ENCODE measurements around the gene CFAP97D1.

The CFAP97D1 gene

GRCh38 chr17:43771463-43771862, 8.8 kb upstream of the CFAP97D1 start (continued):
- TF ChIP-seq ZNF518A (tag by site-specific recombination; conservative IDR thresholded peaks at IDR 0.05; ENCODE audit: low read depth) (no peak), ZNF174 (tag by site-specific recombination; IDR thresholded peaks at IDR 0.05) (no peak), ZNF394 (tag by site-specific recombination; IDR thresholded peaks at IDR 0.05; ENCODE audit: borderline replicate concordance) (no peak), ZNF2 (tag by site-specific recombination; IDR thresholded peaks at IDR 0.05) (no peak), ZFHX2 (tag by site-specific recombination; conservative IDR thresholded peaks at IDR 0.05) (no peak), ZNF776 (tag by site-specific recombination; IDR thresholded peaks at IDR 0.05; ENCODE audit: borderline replicate concordance) (no peak), ZNF548 (tag by site-specific recombination; IDR thresholded peaks at IDR 0.05) (no peak)
- TF ChIP-seq, protein P1, sequence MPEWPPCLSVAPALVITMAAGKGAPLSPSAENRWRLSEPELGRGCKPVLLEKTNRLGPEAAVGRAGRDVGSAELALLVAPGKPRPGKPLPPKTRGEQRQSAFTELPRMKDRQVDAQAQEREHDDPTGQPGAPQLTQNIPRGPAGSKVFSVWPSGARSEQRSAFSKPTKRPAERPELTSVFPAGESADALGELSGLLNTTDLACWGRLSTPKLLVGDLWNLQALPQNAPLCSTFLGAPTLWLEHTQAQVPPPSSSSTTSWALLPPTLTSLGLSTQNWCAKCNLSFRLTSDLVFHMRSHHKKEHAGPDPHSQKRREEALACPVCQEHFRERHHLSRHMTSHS (tag by site-specific recombination; IDR thresholded peaks at IDR 0.05), result no peak

GRCh38 chr17:43772877-43773648, 7.2 kb upstream of the CFAP97D1 start:
- Histone ChIP-seq H3K9me3 (ENCODE audit: control insufficient read depth, insufficient read depth, low read depth, low read length) (no peaks in the 10 kb centered on the region), H3K36me3 (ENCODE audit: control insufficient read depth in 2 of 2, insufficient read depth in 1 of 2, low read length in 2 of 2) (peaks cover 42 to 80% of the 10 kb centered on the region in 2 experiments), H3K27ac (ENCODE audit: extremely low read depth, low read depth, low read length) (no peak overlapping the region), H3K4me3 (ENCODE audit: low read depth, low read length) (no peak overlapping the region), H3K4me1 (ENCODE audit: control insufficient read depth, insufficient read depth, low read length) (no peaks in the 10 kb centered on the region)
- ChIA-PET CTCF (interaction anchor here (0.6 to 2.1 kb wide), 6 partner anchors 10 to 175 kb away, joined by 3 to 11 read pairs (median 5); partner anchors contain the start of gene SOST), POLR2A (interaction anchor here (0.6 to 0.8 kb wide), 2 partner anchors 9 to 15 kb away, joined by 3 to 4 read pairs; no protein-coding TSS in a partner anchor)
- TF ChIP-seq ZNF394 (tag by site-specific recombination; IDR thresholded peaks at IDR 0.05; ENCODE audit: borderline replicate concordance) (peak; percentile 51; the same call in 1 of the 2 replicates), ZNF248 (tag by site-specific recombination; IDR thresholded peaks at IDR 0.05) (no peak)

DNA sequence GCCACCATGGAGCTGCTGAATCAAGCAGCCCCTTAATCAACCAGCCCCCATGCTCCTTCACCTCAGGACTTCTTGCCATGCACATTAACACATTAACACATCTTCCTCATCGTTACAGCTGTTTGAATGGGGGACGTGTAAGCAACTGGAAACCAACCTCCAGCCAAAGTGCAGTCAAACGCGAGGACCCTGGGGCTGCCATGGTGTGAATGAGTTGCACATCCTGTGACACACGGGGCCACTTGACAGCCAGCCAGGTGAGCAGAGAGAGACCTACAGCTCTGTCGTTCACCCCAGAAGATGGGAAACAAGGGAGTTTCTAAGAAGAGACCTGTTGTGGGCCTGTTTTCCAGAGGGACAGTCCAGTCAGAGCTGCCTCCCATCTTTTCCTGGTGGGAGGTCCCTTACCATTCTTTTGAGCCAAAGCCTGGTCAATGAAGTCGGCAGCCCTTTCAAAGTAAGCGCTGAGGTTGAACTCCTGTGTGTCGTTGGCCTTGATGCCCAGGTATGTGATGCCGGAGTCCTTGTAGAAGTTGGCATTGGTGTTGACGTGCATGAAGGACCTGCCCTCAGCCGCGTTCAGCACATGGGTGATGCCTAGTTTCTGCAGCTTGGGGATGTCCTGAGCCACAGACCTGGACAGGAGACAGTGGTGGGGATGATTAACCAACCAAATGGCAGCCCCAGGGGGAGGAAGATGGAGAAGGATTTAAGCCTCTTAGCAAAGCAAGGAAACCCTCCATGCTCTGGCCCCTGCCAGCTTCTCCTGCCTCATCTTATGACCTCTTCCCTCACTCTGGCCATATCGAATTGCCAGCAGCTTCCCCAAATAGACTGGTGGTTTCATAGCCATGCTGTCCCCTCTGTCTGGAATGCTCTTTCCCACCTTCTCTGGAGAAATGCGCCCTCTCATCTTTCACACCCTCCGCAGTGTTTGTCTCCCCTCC, 5.7 kb upstream of the CFAP97D1 start:
- POLR2A ChIA-PET, result no interaction called here
- CTCF ChIA-PET, result interaction anchor here (0.6 to 4.7 kb wide), 7 partner anchors 8 to 219 kb away, joined by 3 to 51 read pairs (median 7); no protein-coding TSS in a partner anchor
- Histone ChIP-seq H3K36me3 (ENCODE audit: control insufficient read depth in 2 of 2, insufficient read depth in 1 of 2, low read length in 2 of 2) (peaks cover 42 to 65% of the 10 kb centered on the region in 2 experiments), H3K4me3 (ENCODE audit: low read depth, low read length) (no peak overlapping the region), H3K27ac (ENCODE audit: extremely low read depth, low read depth, low read length) (no peak overlapping the region), H3K4me1 (ENCODE audit: control insufficient read depth, insufficient read depth, low read length) (no peaks in the 10 kb centered on the region), H3K9me3 (ENCODE audit: control insufficient read depth, insufficient read depth, low read depth, low read length) (no peaks in the 10 kb centered on the region)
- TF ChIP-seq SP2 (tag by site-specific recombination; IDR thresholded peaks at IDR 0.05) (no peak), ZNF138 (tag by site-specific recombination; IDR thresholded peaks at IDR 0.05; ENCODE audit: borderline replicate concordance) (no peak), ZNF558 (tag by site-specific recombination; IDR thresholded peaks at IDR 0.05) (no peak), ZNF24 (tag by site-specific recombination; IDR thresholded peaks at IDR 0.05) (no peak), ZNF837 (tag by site-specific recombination; IDR thresholded peaks at IDR 0.05) (no peak), ZSCAN5A (tag by site-specific recombination; IDR thresholded peaks at IDR 0.05) (no peak), YY2 (tag by site-specific recombination; IDR thresholded peaks at IDR 0.05) (no peak), ZNF660 (tag by site-specific recombination; IDR thresholded peaks at IDR 0.05) (no peak), GLIS2 (tag by site-specific recombination; IDR thresholded peaks at IDR 0.05) (no peak)
- TF ChIP-seq, protein P1 (tag by site-specific recombination; IDR thresholded peaks at IDR 0.05), result no peak
- TF ChIP-seq, protein P2, sequence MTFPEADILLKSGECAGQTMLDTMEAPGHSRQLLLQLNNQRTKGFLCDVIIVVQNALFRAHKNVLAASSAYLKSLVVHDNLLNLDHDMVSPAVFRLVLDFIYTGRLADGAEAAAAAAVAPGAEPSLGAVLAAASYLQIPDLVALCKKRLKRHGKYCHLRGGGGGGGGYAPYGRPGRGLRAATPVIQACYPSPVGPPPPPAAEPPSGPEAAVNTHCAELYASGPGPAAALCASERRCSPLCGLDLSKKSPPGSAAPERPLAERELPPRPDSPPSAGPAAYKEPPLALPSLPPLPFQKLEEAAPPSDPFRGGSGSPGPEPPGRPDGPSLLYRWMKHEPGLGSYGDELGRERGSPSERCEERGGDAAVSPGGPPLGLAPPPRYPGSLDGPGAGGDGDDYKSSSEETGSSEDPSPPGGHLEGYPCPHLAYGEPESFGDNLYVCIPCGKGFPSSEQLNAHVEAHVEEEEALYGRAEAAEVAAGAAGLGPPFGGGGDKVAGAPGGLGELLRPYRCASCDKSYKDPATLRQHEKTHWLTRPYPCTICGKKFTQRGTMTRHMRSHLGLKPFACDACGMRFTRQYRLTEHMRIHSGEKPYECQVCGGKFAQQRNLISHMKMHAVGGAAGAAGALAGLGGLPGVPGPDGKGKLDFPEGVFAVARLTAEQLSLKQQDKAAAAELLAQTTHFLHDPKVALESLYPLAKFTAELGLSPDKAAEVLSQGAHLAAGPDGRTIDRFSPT (tag by site-specific recombination; IDR thresholded peaks at IDR 0.05), result no peak

Measured in HEK293 (cell line).